Left ventricle myocardium inferior (tissue), 1 donor: ENCODE results near the gene KIAA0040. TPM values are rescaled to one million over a fixed set of nuclear protein-coding genes. Genes with fewer than 3 reads are reported as not detected.

Experiments used
- DNase-seq: peaks from one replicate; pipeline ENCODE4 v3.0.0-alpha.2; 2020
- H3K27ac ChIP-seq: fragments of 200-600 bp; replicated peaks from 2 replicates; pipeline ENCODE4 v1.8.0; 2021
- H3K27me3 ChIP-seq: fragments of 200-600 bp; 2 replicates; pipeline ENCODE4 v1.8.0; 2021; ENCODE audit warnings: low read depth
- H3K36me3 ChIP-seq: fragments of 200-600 bp; 2 replicates; pipeline ENCODE4 v1.8.0; 2021
- H3K4me1 ChIP-seq: fragments of 200-600 bp; 2 replicates; pipeline ENCODE4 v1.8.0; 2021
- H3K4me3 ChIP-seq: fragments of 200-600 bp; 2 replicates; pipeline ENCODE4 v1.8.0; 2021; ENCODE audit warnings: mild to moderate bottlenecking, moderate library complexity
- H3K9me3 ChIP-seq: fragments of 200-600 bp; replicated peaks from 2 replicates; pipeline ENCODE4 v1.8.0; 2021
- CTCF ChIP-seq: fragments of 200-600 bp; IDR thresholded peaks from 2 replicates; pipeline ENCODE4 v1.8.0; 2021; ENCODE audit warnings: antibody characterized with exemption, mild to moderate bottlenecking, borderline replicate concordance
- intact Hi-C: fragments of 100-400 bp; cut with micrococcal nuclease; formaldehyde crosslinking; loops from one replicate; pipeline ENCODE4 v1.11.0; 2022
- total RNA-seq: library from RNA; stranded (reverse); fragmentation: NEBNext Ultra II Directional; extraction: Animal tissue kit (Norgen Biotek cat#: 25700); gene quantifications from one replicate; pipeline ENCODE4 v1.2.1, GENCODE V29; 2021
- donor health status: DM: no; HTN: yes; CAD: no; lungs with severe emphysema.

KIAA0040 gene
- total RNA-seq, 1 donor from 2014 or later, result 12.8 TPM

- no peaks in the 10 kb centered on the region for H3K9me3 ChIP-seq
- no peak for DNase-seq
- H3K27me3 ChIP-seq, result no peaks in the 10 kb centered on the region
- no peaks in the 10 kb centered on the region for H3K36me3 ChIP-seq
- peak overlapping the region; percentile 84 for H3K4me3 ChIP-seq
- intact Hi-C loops, result no loop called here
- H3K4me1 ChIP-seq, result peaks cover 68% of the 10 kb centered on the region
- no peak for TF ChIP-seq CTCF
- peak overlapping the region; percentile 89 for H3K27ac ChIP-seq
These were observed 943 bp upstream of the KIAA0040 start for GRCh38 chr1:175193527-175193910.

GRCh38 chr1:175192111-175192629 lies 406 bp downstream of the KIAA0040 start:
- intact Hi-C loops, result no loop called here
- Histone ChIP-seq H3K4me1 (peaks cover 66% of the 10 kb centered on the region), H3K27ac (peak overlapping the region; percentile 89), H3K4me3 (peak overlapping the region; percentile 84), H3K27me3 (no peaks in the 10 kb centered on the region), H3K36me3 (no peaks in the 10 kb centered on the region), H3K9me3 (no peaks in the 10 kb centered on the region)
- TF ChIP-seq CTCF, result no peak
- DNase-seq, result peak; percentile 67

GRCh38 chr1:175191659-175192058 lies 917 bp downstream of the KIAA0040 start:
- H3K36me3 ChIP-seq, result no peaks in the 10 kb centered on the region
- no peak for DNase-seq
- no peaks in the 10 kb centered on the region for H3K27me3 ChIP-seq
- TF ChIP-seq CTCF, result no peak
- H3K4me1 ChIP-seq, result peaks cover 70% of the 10 kb centered on the region
- no peaks in the 10 kb centered on the region for H3K9me3 ChIP-seq
- H3K27ac ChIP-seq, result peak overlapping the region; percentile 89
- intact Hi-C loops, result no loop called here
- peak overlapping the region; percentile 84 for H3K4me3 ChIP-seq

GRCh38 chr1:175188936-175189335 lies 3.6 kb downstream of the KIAA0040 start:
- no peaks in the 10 kb centered on the region for H3K9me3 ChIP-seq
- no peak for DNase-seq
- intact Hi-C loops, result no loop called here
- no peaks in the 10 kb centered on the region for H3K27me3 ChIP-seq
- no peaks in the 10 kb centered on the region for H3K36me3 ChIP-seq
- peak overlapping the region; percentile 89 for H3K27ac ChIP-seq
- peak overlapping the region; percentile 84 for H3K4me3 ChIP-seq
- peaks cover 97% of the 10 kb centered on the region for H3K4me1 ChIP-seq
- TF ChIP-seq CTCF, result no peak

GRCh38 chr1:175186433-175187160 lies 6.0 kb downstream of the KIAA0040 start:
- peaks cover 98% of the 10 kb centered on the region for H3K4me1 ChIP-seq
- no peaks in the 10 kb centered on the region for H3K9me3 ChIP-seq
- H3K4me3 ChIP-seq, result peak overlapping the region; percentile 16
- peak overlapping the region; percentile 89 for H3K27ac ChIP-seq
- TF ChIP-seq CTCF, result no peak
- H3K27me3 ChIP-seq, result no peaks in the 10 kb centered on the region
- peaks cover 5% of the 10 kb centered on the region for H3K36me3 ChIP-seq
- intact Hi-C loops, result no loop called here
- no peak for DNase-seq
